ES-I3 (cell line): ENCODE measurements around the gene MAGI2.
"Not testable (repeated sequence)": the region's sequence is repeated elsewhere in the genome, so short reads cannot be mapped to it uniquely, and the experiment has no call there.

Experiments used
- H3K36me3 ChIP-seq: 2 replicates; pipeline ENCODE4 v1.6.1; 2013; ENCODE audit warnings: mild to moderate bottlenecking, low read length, control low read depth, moderate library complexity; ENCODE audit not compliant: insufficient read depth
- H3K4me1 ChIP-seq: 2 replicates; pipeline ENCODE4 v1.6.1; 2013; ENCODE audit warnings: mild to moderate bottlenecking, control low read depth, low read length; ENCODE audit not compliant: insufficient read depth
- H3K9ac ChIP-seq: 2 replicates; pipeline ENCODE4 v1.6.1; 2013; ENCODE audit warnings: low read depth, mild to moderate bottlenecking, low read length, moderate library complexity
- H3K9me3 ChIP-seq: 2 replicates; pipeline ENCODE4 v1.6.1; 2013; ENCODE audit warnings: mild to moderate bottlenecking, low read length, moderate library complexity; ENCODE audit not compliant: control insufficient read depth, insufficient read depth

Gene MAGI2

DNA sequence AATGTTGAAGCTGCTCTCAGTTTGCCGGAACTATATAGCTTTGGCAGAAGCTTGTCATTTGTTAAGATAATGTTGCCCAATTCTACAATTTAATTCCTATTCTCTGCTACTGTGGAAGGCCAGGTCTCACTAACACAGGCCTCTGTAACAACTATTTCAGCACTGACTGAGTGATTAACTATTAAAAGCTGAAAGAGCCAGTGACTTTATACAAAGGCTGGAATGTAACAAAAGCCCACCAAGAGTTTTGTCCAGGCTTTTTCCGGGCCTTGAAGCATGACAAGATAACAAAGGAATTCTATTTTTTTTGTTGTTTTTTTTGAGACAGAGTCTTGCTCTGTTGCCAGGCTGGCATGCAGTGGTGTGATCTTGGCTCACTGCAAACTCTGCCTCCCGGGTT is 859.3 kb downstream of the MAGI2 start:
- no peaks in the 10 kb centered on the region for H3K36me3 ChIP-seq
- H3K9ac ChIP-seq, result no peak overlapping the region
- peaks cover 1% of the 10 kb centered on the region; the same call in 1 of the 2 replicates for H3K4me1 ChIP-seq
- no peaks in the 10 kb centered on the region for H3K9me3 ChIP-seq

- Histone ChIP-seq H3K36me3 (no peaks in the 10 kb centered on the region), H3K9ac (no peak overlapping the region), H3K4me1 (peaks cover 7% of the 10 kb centered on the region; the same call in 1 of the 2 replicates), H3K9me3 (no peaks in the 10 kb centered on the region)
Measured at GRCh38 chr7:78588393-78588792, 865.1 kb downstream of the MAGI2 start.

GRCh38 chr7:78587443-78588044 is 865.9 kb downstream of the MAGI2 start:
- no peak overlapping the region for H3K9ac ChIP-seq
- H3K4me1 ChIP-seq, result peaks cover 7% of the 10 kb centered on the region; the same call in 1 of the 2 replicates
- H3K9me3 ChIP-seq, result no peaks in the 10 kb centered on the region
- no peaks in the 10 kb centered on the region for H3K36me3 ChIP-seq

DNA sequence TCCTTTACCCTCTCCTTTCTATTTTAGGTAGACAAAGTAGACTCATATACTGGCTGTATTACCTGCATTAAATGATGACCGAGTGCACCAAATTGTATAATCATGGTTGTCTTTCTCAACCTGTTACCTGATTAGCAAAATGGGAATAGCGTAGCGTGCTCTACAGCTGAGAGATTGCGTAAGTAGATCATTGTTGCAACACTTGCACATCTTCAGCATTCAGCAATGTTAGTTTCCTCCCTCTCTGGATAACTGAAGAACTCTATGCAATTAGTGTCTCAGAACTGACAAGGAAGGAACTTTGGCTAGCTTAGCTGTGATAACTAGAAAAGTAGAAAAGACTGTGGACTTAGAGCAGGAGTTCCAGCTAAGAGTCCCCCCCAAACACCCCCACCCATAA is 867.5 kb downstream of the MAGI2 start:
- Histone ChIP-seq H3K36me3 (no peaks in the 10 kb centered on the region), H3K9ac (no peak overlapping the region), H3K9me3 (no peaks in the 10 kb centered on the region), H3K4me1 (peaks cover 17% of the 10 kb centered on the region; the same call in 1 of the 2 replicates)

- H3K9ac ChIP-seq, result no peak overlapping the region
- peaks cover 47% of the 10 kb centered on the region for H3K4me1 ChIP-seq
- no peaks in the 10 kb centered on the region for H3K36me3 ChIP-seq
- no peaks in the 10 kb centered on the region for H3K9me3 ChIP-seq
Measured at GRCh38 chr7:78578686-78579085, 874.8 kb downstream of the MAGI2 start.

GRCh38 chr7:78577174-78577952 is 876.1 kb downstream of the MAGI2 start:
- H3K4me1 ChIP-seq, result peaks cover 47% of the 10 kb centered on the region

GRCh38 chr7:78576236-78576635 is 877.2 kb downstream of the MAGI2 start:
- no peaks in the 10 kb centered on the region for H3K36me3 ChIP-seq
- no peaks in the 10 kb centered on the region for H3K9me3 ChIP-seq
- peaks cover 42% of the 10 kb centered on the region for H3K4me1 ChIP-seq
- H3K9ac ChIP-seq, result no peak overlapping the region; the same call in 1 of the 2 replicates

More at GRCh38 chr7:78577174-78577952, 876.1 kb downstream of the MAGI2 start:
- not testable (repeated sequence) for H3K36me3 ChIP-seq, H3K9me3 ChIP-seq, H3K9ac ChIP-seq

DNA sequence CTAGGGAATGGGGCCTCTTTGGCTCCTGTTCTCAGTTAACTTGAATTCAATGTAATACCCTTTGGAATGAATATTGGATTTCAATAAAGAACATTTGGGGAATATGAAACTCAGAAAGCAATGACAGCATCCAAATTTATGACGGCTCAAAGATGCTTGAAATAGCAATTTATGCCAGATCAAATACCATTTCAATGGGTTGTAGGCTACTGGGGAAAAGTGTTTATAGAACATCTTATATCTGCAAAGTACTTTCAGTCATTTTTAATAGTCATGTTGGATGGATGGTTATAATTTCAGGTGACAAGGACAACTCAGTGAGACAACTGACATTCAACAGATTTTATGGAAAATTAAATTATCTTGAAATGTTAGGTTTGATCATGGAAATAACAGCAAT is 882.2 kb downstream of the MAGI2 start:
- Histone ChIP-seq H3K4me1 (peaks cover 34% of the 10 kb centered on the region), H3K9me3 (no peaks in the 10 kb centered on the region), H3K36me3 (no peaks in the 10 kb centered on the region), H3K9ac (no peak overlapping the region)

DNA sequence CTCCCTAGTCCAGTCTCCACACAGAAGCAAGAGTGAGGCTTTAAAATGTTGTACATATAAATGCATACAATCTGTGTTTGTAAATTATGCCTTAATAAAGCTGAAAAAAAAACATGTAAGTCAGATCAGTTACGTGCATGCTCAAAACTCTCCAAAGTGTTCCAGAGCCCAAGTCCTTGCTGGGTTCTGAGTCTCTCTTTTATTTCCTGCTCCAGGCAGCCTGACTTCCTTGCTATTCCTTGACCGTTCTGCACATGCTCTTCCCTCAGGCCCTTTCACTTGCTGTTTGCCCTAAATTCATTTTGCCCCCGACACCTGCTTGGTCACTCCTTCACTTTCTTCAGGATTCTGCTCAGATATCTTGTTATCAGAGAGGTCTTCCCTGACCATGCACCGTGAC is 884.8 kb downstream of the MAGI2 start:
- no peaks in the 10 kb centered on the region for H3K36me3 ChIP-seq
- H3K9ac ChIP-seq, result no peak overlapping the region
- H3K9me3 ChIP-seq, result no peaks in the 10 kb centered on the region
- H3K4me1 ChIP-seq, result peaks cover 30% of the 10 kb centered on the region; the same call in 1 of the 2 replicates

DNA sequence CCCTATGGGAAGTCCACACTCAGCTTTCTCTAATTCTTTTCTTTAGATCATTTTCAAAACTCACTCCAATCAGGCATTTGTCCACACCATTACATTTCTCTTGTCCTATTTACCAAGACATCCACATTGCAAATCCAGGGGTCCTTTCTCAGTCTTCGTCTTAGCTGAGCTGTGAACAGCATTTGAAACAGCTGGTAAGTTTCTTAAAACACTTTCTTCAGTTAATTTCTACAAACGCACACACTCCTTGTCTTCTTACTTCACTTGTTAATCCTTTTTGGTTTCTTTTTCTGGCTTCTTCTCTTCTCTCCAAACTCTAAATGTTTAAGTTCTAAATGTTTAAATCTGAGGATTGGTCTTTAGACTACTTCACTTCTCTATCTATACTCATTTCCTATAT is 885.6 kb downstream of the MAGI2 start:
- no peaks in the 10 kb centered on the region for H3K36me3 ChIP-seq
- peaks cover 38% of the 10 kb centered on the region for H3K4me1 ChIP-seq
- H3K9me3 ChIP-seq, result no peaks in the 10 kb centered on the region
- H3K9ac ChIP-seq, result no peak overlapping the region

- H3K9ac ChIP-seq, result no peak overlapping the region
- peaks cover 38% of the 10 kb centered on the region for H3K4me1 ChIP-seq
- H3K36me3 ChIP-seq, result no peaks in the 10 kb centered on the region
- no peaks in the 10 kb centered on the region for H3K9me3 ChIP-seq
Measured at GRCh38 chr7:78565784-78566183, 887.7 kb downstream of the MAGI2 start.

DNA sequence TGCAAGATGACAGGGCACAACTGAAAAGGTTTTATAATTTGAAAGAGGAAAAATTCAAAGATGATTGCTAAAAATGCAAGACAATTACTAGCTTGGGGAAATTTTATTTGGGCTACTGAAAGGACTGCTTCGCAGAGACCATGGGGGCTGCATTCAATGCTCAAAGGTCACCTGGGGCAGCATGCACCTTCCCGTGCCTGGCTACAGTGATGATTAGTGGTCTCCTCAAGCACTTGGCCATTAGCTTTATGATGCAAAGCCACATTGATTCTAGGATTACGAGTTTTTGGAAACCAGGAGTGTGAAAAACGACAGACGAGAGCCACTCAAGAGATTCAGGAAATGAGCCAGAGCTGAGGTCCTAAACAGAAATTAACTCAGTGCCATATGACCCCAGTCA is 890.3 kb downstream of the MAGI2 start:
- Histone ChIP-seq H3K4me1 (peaks cover 31% of the 10 kb centered on the region), H3K9me3 (no peaks in the 10 kb centered on the region), H3K9ac (no peak overlapping the region), H3K36me3 (no peaks in the 10 kb centered on the region)

DNA sequence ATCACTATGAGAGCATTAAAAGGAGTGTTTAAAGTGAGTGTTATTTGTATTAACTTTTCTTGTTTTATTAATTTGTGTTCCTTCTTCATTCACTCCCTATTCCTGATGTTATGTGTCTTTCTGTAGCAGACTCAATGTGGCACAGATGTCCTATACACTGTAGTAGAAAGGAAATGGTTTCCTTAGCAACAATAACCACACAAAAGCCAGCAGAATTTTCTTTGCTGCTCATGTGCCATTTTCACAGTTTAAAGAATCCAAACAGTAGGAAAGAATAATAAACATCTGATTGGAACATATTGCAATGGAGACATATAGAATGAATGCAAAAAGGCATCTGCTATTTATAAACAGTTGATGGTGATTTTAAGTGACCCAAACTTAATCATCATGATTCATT is 891.3 kb downstream of the MAGI2 start:
- H3K4me1 ChIP-seq, result peaks cover 23% of the 10 kb centered on the region
- no peaks in the 10 kb centered on the region for H3K9me3 ChIP-seq

DNA sequence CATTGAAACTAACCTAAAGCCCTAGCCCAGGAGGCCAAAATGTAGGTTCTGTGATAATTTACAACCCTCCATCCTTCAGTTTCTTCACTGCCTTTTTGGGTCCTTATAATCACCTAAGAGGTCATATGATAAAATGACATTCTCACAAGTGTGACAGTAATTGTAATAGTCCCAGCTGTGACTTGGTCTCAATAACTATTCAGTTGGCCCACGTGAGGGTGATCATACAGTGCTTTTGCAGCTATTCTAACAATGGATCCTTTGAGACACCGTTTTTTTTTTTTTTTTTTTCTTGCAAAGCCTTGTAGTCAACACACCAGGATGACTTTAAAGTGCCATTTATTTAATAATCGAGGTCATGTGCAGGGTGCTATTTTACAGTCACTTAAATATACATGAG is 894.9 kb downstream of the MAGI2 start:
- Histone ChIP-seq H3K36me3 (no peaks in the 10 kb centered on the region), H3K9ac (no peak overlapping the region), H3K9me3 (no peaks in the 10 kb centered on the region), H3K4me1 (peaks cover 18% of the 10 kb centered on the region)

More for the DNA sequence above, 891.3 kb downstream of the MAGI2 start:
- H3K36me3 ChIP-seq, result no peaks in the 10 kb centered on the region
- H3K9ac ChIP-seq, result no peak overlapping the region

- H3K9me3 ChIP-seq, result no peaks in the 10 kb centered on the region
- H3K4me1 ChIP-seq, result no peaks in the 10 kb centered on the region
Measured at GRCh38 chr7:78543976-78544375, 909.5 kb downstream of the MAGI2 start.

More at GRCh38 chr7:78543976-78544375, 909.5 kb downstream of the MAGI2 start:
- H3K36me3 ChIP-seq, result no peaks in the 10 kb centered on the region
- no peak overlapping the region for H3K9ac ChIP-seq
